ENCODE data around the gene PDGFA.

Gene PDGFA

GRCh38 chr7:544338-545221, 24.9 kb upstream of the PDGFA start:
- in situ Hi-C loops (cut with MboI; ENCODE audit: low sequenced_read_pairs), result no loop called here
- no peaks in the 10 kb centered on the region for H3K27me3 ChIP-seq (ENCODE audit: low read depth)
- H3K4me3 ChIP-seq, result no peak overlapping the region
- no peaks in the 10 kb centered on the region for H3K4me1 ChIP-seq
- no peaks in the 10 kb centered on the region for H3K9me3 ChIP-seq
- H3K36me3 ChIP-seq (replicated peaks), result no peaks in the 10 kb centered on the region
- no peak for DNase-seq (ENCODE audit: low spot score in 2 of 2)

- in situ Hi-C loops (cut with MboI; ENCODE audit: low sequenced_read_pairs), result no loop called here
- no peaks in the 10 kb centered on the region for H3K36me3 ChIP-seq (replicated peaks)
- H3K4me3 ChIP-seq, result no peak overlapping the region
- no peaks in the 10 kb centered on the region for H3K27me3 ChIP-seq (ENCODE audit: low read depth)
- H3K4me1 ChIP-seq, result no peaks in the 10 kb centered on the region
- no peak for DNase-seq (ENCODE audit: low spot score in 2 of 2)
- H3K9me3 ChIP-seq, result no peaks in the 10 kb centered on the region
Observed at GRCh38 chr7:543501-544337, 24.1 kb upstream of the PDGFA start.

- no peaks in the 10 kb centered on the region for H3K36me3 ChIP-seq (replicated peaks)
- DNase-seq (ENCODE audit: low spot score in 2 of 2), result no peak
- no peaks in the 10 kb centered on the region for H3K27me3 ChIP-seq (ENCODE audit: low read depth)
- no peaks in the 10 kb centered on the region for H3K9me3 ChIP-seq
- no peak overlapping the region for H3K4me3 ChIP-seq
- in situ Hi-C loops (cut with MboI; ENCODE audit: low sequenced_read_pairs), result no loop called here
- no peaks in the 10 kb centered on the region for H3K4me1 ChIP-seq
Observed at GRCh38 chr7:542713-543500, 23.3 kb upstream of the PDGFA start.

GRCh38 chr7:542131-542712, 22.6 kb upstream of the PDGFA start:
- H3K9me3 ChIP-seq, result no peaks in the 10 kb centered on the region
- DNase-seq (ENCODE audit: low spot score in 2 of 2), result no peak
- no peaks in the 10 kb centered on the region for H3K27me3 ChIP-seq (ENCODE audit: low read depth)
- H3K4me3 ChIP-seq, result no peak overlapping the region
- H3K36me3 ChIP-seq (replicated peaks), result no peaks in the 10 kb centered on the region
- H3K4me1 ChIP-seq, result no peaks in the 10 kb centered on the region
- in situ Hi-C loops (cut with MboI; ENCODE audit: low sequenced_read_pairs), result no loop called here

GRCh38 chr7:541661-542060, 22.0 kb upstream of the PDGFA start:
- Histone ChIP-seq H3K4me1 (no peaks in the 10 kb centered on the region), H3K9me3 (no peaks in the 10 kb centered on the region), H3K4me3 (no peak overlapping the region), H3K36me3 (replicated peaks) (no peaks in the 10 kb centered on the region), H3K27me3 (ENCODE audit: low read depth) (no peaks in the 10 kb centered on the region)
- in situ Hi-C loops (cut with MboI; ENCODE audit: low sequenced_read_pairs), result no loop called here
- no peak for DNase-seq (ENCODE audit: low spot score in 2 of 2)

GRCh38 chr7:540997-541396, 21.4 kb upstream of the PDGFA start:
- Histone ChIP-seq H3K4me1 (no peaks in the 10 kb centered on the region), H3K27me3 (ENCODE audit: low read depth) (no peaks in the 10 kb centered on the region), H3K9me3 (no peaks in the 10 kb centered on the region), H3K4me3 (no peak overlapping the region), H3K36me3 (replicated peaks) (no peaks in the 10 kb centered on the region)
- in situ Hi-C loops (cut with MboI; ENCODE audit: low sequenced_read_pairs), result no loop called here
- no peak for DNase-seq (ENCODE audit: low spot score in 2 of 2)

- H3K27me3 ChIP-seq (ENCODE audit: low read depth), result no peaks in the 10 kb centered on the region
- in situ Hi-C loops (cut with MboI; ENCODE audit: low sequenced_read_pairs), result no loop called here
- no peaks in the 10 kb centered on the region for H3K36me3 ChIP-seq (replicated peaks)
- no peak for DNase-seq (ENCODE audit: low spot score in 2 of 2)
- H3K9me3 ChIP-seq, result no peaks in the 10 kb centered on the region
- no peaks in the 10 kb centered on the region for H3K4me1 ChIP-seq
- H3K4me3 ChIP-seq, result no peak overlapping the region
Observed at GRCh38 chr7:540579-540978, 20.9 kb upstream of the PDGFA start.

- in situ Hi-C loops (cut with MboI; ENCODE audit: low sequenced_read_pairs), result no loop called here
- Histone ChIP-seq H3K27me3 (ENCODE audit: low read depth) (no peaks in the 10 kb centered on the region), H3K4me1 (no peaks in the 10 kb centered on the region), H3K4me3 (no peak overlapping the region), H3K9me3 (no peaks in the 10 kb centered on the region), H3K36me3 (replicated peaks) (no peaks in the 10 kb centered on the region)
- no peak for DNase-seq (ENCODE audit: low spot score in 2 of 2)
Observed at GRCh38 chr7:539731-540411, 20.2 kb upstream of the PDGFA start.

GRCh38 chr7:538764-539685, 19.4 kb upstream of the PDGFA start:
- Histone ChIP-seq H3K9me3 (no peaks in the 10 kb centered on the region), H3K4me1 (no peaks in the 10 kb centered on the region), H3K4me3 (no peak overlapping the region), H3K27me3 (ENCODE audit: low read depth) (no peaks in the 10 kb centered on the region), H3K36me3 (replicated peaks) (no peaks in the 10 kb centered on the region)
- DNase-seq (ENCODE audit: low spot score in 2 of 2), result no peak
- in situ Hi-C loops (cut with MboI; ENCODE audit: low sequenced_read_pairs), result no loop called here

- Histone ChIP-seq H3K4me3 (no peak overlapping the region), H3K4me1 (no peaks in the 10 kb centered on the region), H3K36me3 (replicated peaks) (no peaks in the 10 kb centered on the region), H3K27me3 (ENCODE audit: low read depth) (no peaks in the 10 kb centered on the region), H3K9me3 (no peaks in the 10 kb centered on the region)
- peak in 1 of 2 experiments; percentile 29 for DNase-seq (ENCODE audit: low spot score in 2 of 2)
- in situ Hi-C loops (cut with MboI; ENCODE audit: low sequenced_read_pairs), result no loop called here
Observed at GRCh38 chr7:537911-538634, 18.4 kb upstream of the PDGFA start.

GRCh38 chr7:536231-536630, 16.6 kb upstream of the PDGFA start:
- no peak overlapping the region for H3K4me3 ChIP-seq
- in situ Hi-C loops (cut with MboI; ENCODE audit: low sequenced_read_pairs), result no loop called here
- no peaks in the 10 kb centered on the region for H3K4me1 ChIP-seq
- DNase-seq (ENCODE audit: low spot score in 2 of 2), result no peak
- peaks cover 4% of the 10 kb centered on the region; the same call in 1 of the 2 replicates for H3K27me3 ChIP-seq (ENCODE audit: low read depth)
- no peaks in the 10 kb centered on the region for H3K9me3 ChIP-seq
- no peaks in the 10 kb centered on the region for H3K36me3 ChIP-seq (replicated peaks)

- no peak for DNase-seq (ENCODE audit: low spot score in 2 of 2)
- Histone ChIP-seq H3K36me3 (replicated peaks) (no peaks in the 10 kb centered on the region), H3K9me3 (no peaks in the 10 kb centered on the region), H3K27me3 (ENCODE audit: low read depth) (peaks cover 4% of the 10 kb centered on the region; the same call in 1 of the 2 replicates), H3K4me1 (no peaks in the 10 kb centered on the region), H3K4me3 (no peak overlapping the region)
- in situ Hi-C loops (cut with MboI; ENCODE audit: low sequenced_read_pairs), result no loop called here
Observed at GRCh38 chr7:534959-535358, 15.3 kb upstream of the PDGFA start.
